K562 (cell line): ENCODE measurements around the gene NADK. TPM values are rescaled to one million over a fixed set of nuclear protein-coding genes. Genes with fewer than 3 reads are reported as not detected.

Source experiments
- ATAC-seq: fragments of 200-7000 bp; cut with Tn5 transposase; 3 replicates; pipeline ENCODE4 v1.9.1; 2020; ENCODE audit warnings: moderate library complexity
- BruUV-seq: library from RNA; stranded (reverse); fragments of 400-500 nt; replicated peaks from 2 replicates; lab custom pipeline; 2021; lab: Mats Ljungman, UMichigan
- CTCF ChIA-PET: fragments of 300-600 bp; formaldehyde crosslinking; extraction: SDS; loops from one replicate; lab custom pipeline; 2021; ENCODE audit warnings: low intra/inter-chr PET ratio; lab: Yijun Ruan, JAX
- POLR2A ChIA-PET: fragments of 300-600, 350-650 bp; sonication (Branson Sonifier 250); formaldehyde crosslinking; extraction: SDS; loops from one replicate; lab custom pipeline; 2021; ENCODE audit warnings: antibody characterized with exemption, inconsistent platforms; lab: Yijun Ruan, JAX
- DNase-seq, 4 experiments: peaks; one replicate each; pipeline versions ENCODE4 v3.0.0 to v3.0.0-alpha.2; 2011 to 2018; ENCODE audit warnings: low spot score in 3 of 4, mixed read lengths in 3 of 4; ENCODE audit errors: extremely low read depth in 1 of 4
- FAIRE-seq: peaks from 2 replicates; lab custom pipeline; 2011; peaks lifted over from hg19 to GRCh38; lab: Jason Lieb, UNC
- H2AFZ ChIP-seq: 2 replicates; pipeline ENCODE4 v1.6.0; 2011; ENCODE audit warnings: low read depth, low read length, control low read depth, inconsistent platforms
- H3K27ac ChIP-seq: fragments of 200-600 bp; 3 replicates; pipeline ENCODE4 v1.8.0; 2011; ENCODE audit warnings: low read depth, mild to moderate bottlenecking, control low read depth, inconsistent platforms, low read length, moderate library complexity, mixed read lengths; ENCODE audit errors: extremely low read depth
- H3K27me3 ChIP-seq, 2 experiments: fragments of 300-600 bp in 1 of 2; 2 replicates in 1 of 2; 3 replicates in 1 of 2; pipeline versions ENCODE4 v1.6.0 to v1.8.0; 2011; ENCODE audit warnings: inconsistent platforms in 2 of 2, low read length in 2 of 2, mild to moderate bottlenecking in 1 of 2, mixed read lengths in 1 of 2, moderate library complexity in 1 of 2; ENCODE audit not compliant: control insufficient read depth in 2 of 2, insufficient read depth in 2 of 2
- H3K36me3 ChIP-seq: fragments of 300-600 bp; 3 replicates; pipeline ENCODE4 v1.8.0; 2011; ENCODE audit warnings: mild to moderate bottlenecking, low read length, inconsistent platforms; ENCODE audit not compliant: control insufficient read depth, insufficient read depth
- H3K4me1 ChIP-seq, 2 experiments: fragments of 200-600 bp in 1 of 2; replicated peaks in 1 of 2; 2 replicates in 1 of 2; 3 replicates in 1 of 2; pipeline versions ENCODE4 v1.5.1 to v1.8.0; 2011; ENCODE audit warnings: inconsistent platforms in 2 of 2, low read length in 2 of 2, mild to moderate bottlenecking in 1 of 2, mixed read lengths in 1 of 2, moderate library complexity in 1 of 2; ENCODE audit not compliant: control insufficient read depth in 2 of 2, insufficient read depth in 2 of 2
- H3K4me2 ChIP-seq: 2 replicates; pipeline ENCODE4 v1.6.1; 2011; ENCODE audit warnings: low read length, control low read depth, inconsistent platforms, mixed read lengths; ENCODE audit not compliant: insufficient read depth
- H3K4me3 ChIP-seq: fragments of 200-600 bp; sonication (generic), shearing (Covaris generic); 2 replicates; pipeline ENCODE4 v1.5.1; 2016; ENCODE audit warnings: control low read depth, inconsistent platforms
- H3K79me2 ChIP-seq: fragments of 200-600 bp; 3 replicates; pipeline ENCODE4 v1.8.0; 2011; ENCODE audit warnings: low read length, inconsistent platforms; ENCODE audit not compliant: control insufficient read depth, insufficient read depth
- H3K9ac ChIP-seq, 2 experiments: 2 replicates each; pipeline versions ENCODE4 v1.6.0 to v1.6.1; 2011; ENCODE audit warnings: low read depth in 2 of 2, low read length in 2 of 2, control low read depth in 1 of 2, inconsistent platforms in 1 of 2, mild to moderate bottlenecking in 1 of 2, mixed read lengths in 1 of 2; ENCODE audit not compliant: insufficient read depth in 1 of 2
- H3K9me1 ChIP-seq: one replicate; pipeline ENCODE4 v1.6.0; 2011; ENCODE audit warnings: inconsistent platforms, mild to moderate bottlenecking, low read length, moderate library complexity; ENCODE audit not compliant: control insufficient read depth, insufficient read depth
- H3K9me3 ChIP-seq: replicated peaks from 2 replicates; pipeline ENCODE4 v1.5.1; 2011; ENCODE audit warnings: low read depth, low read length, inconsistent platforms; ENCODE audit not compliant: control insufficient read depth, insufficient read depth
- H4K20me1 ChIP-seq: replicated peaks from 2 replicates; pipeline ENCODE4 v1.6.1; 2011; ENCODE audit warnings: low read length, inconsistent platforms, mixed read lengths; ENCODE audit not compliant: control insufficient read depth, insufficient read depth
- CEBPG ChIP-seq, 3 experiments: fragments of 200-800 bp in 1 of 3; sonication (Bioruptor generic) in 1 of 3; sonication (generic) in 1 of 3; formaldehyde crosslinking in 1 of 3; IDR thresholded peaks in 2 of 3; conservative IDR thresholded peaks in 1 of 3; 2 replicates each; pipeline versions ENCODE4 v1.6.1 to v1.8.0; 2016 to 2022; ENCODE audit warnings: missing compliant biosample characterization in 2 of 3, missing genetic modification characterization in 2 of 3, mild to moderate bottlenecking in 1 of 3, missing genetic modification reagents in 1 of 3
- CTCF ChIP-seq, 3 experiments: IDR thresholded peaks in 2 of 3; conservative IDR thresholded peaks in 1 of 3; 2 replicates each; pipeline ENCODE4 v1.5.1; 2011 to 2012; ENCODE audit warnings: low read length in 3 of 3, mild to moderate bottlenecking in 3 of 3, control low read depth in 2 of 3, improper control_type of control experiment in 1 of 3, inconsistent platforms in 1 of 3, low read depth in 1 of 3, mixed read lengths in 1 of 3, moderate library complexity in 1 of 3; ENCODE audit not compliant: insufficient read depth in 2 of 3
- SMC3 ChIP-seq: conservative IDR thresholded peaks from 2 replicates; pipeline ENCODE4 v1.6.1; 2011; ENCODE audit warnings: low read depth, low read length, improper control_type of control experiment; ENCODE audit not compliant: insufficient read depth
- WGBS: fragments of 100-300 bp; shearing (Covaris generic); methylation state at CpG from one replicate; pipeline ENCODE4 v1.1.6; 2016; ENCODE audit warnings: low coverage, mixed read lengths; ENCODE audit not compliant: insufficient coverage; ENCODE audit errors: missing lambda C conversion rate; 5-methylcytosine and 5-hydroxymethylcytosine counted together
- in situ Hi-C: fragments of 300-500 bp; cut with MboI; formaldehyde crosslinking; loops from 4 replicates; pipeline ENCODE4 v1.15.0; 2018; ENCODE audit warnings: inconsistent platforms, mixed read lengths
- intact Hi-C: fragments of 100-400 bp; cut with micrococcal nuclease; formaldehyde crosslinking; loops from 2 replicates; pipeline ENCODE4 v1.14.2; 2022
- polyA plus RNA-seq, 8 experiments: library from polyadenylated mRNA; depleted of rRNA in 4 of 8; stranded (reverse) in 5 of 8; unstranded in 3 of 8; fragments of >200 nt; fragmentation: Nextera tagmentation in 2 of 8; fragmentation: Illumina TruSeq in 1 of 8; extraction: Ambion mirVana in 2 of 8; extraction: Trizol in 1 of 8; gene quantifications; 2 replicates each; pipeline versions ENCODE4 v1.2.1 to v1.2.3, GENCODE V29; 2011 to 2014; ENCODE audit warnings: inconsistent platforms in 1 of 8, missing spikeins in 1 of 8
- total RNA-seq, 7 experiments: library from RNA; depleted of rRNA in 6 of 7; stranded (reverse); fragments of >200 nt in 6 of 7; fragmentation: Illumina TruSeq in 2 of 7; extraction: Trizol in 2 of 7; gene quantifications; 2 replicates each; pipeline versions ENCODE4 v1.2.1 to v1.2.3, GENCODE V29; 2011 to 2021; ENCODE audit warnings: low replicate concordance in 1 of 7
- TF ChIP-seq, protein P1 (sequence below), 2 experiments: fragments of 450-650 bp; formaldehyde crosslinking in 1 of 2; IDR thresholded peaks; 2 replicates each; pipeline versions ENCODE4 v1.4.0 to v1.6.1; 2014 to 2020; ENCODE audit warnings: mild to moderate bottlenecking in 2 of 2, borderline replicate concordance in 1 of 2, low read depth in 1 of 2
- TF ChIP-seq, protein P2 (sequence below): IDR thresholded peaks from 2 replicates; pipeline ENCODE4 v1.6.1; 2011; ENCODE audit warnings: borderline replicate concordance, low read depth, mild to moderate bottlenecking, moderate library complexity, low read length; ENCODE audit not compliant: insufficient read depth, poor library complexity, severe bottlenecking

The NADK gene
- total and polyA plus RNA-seq, 9 of the 15 experiments (the other 6 are each of a cell fraction or from before 2014, with no cell fraction given), result 1.5 to 135 (median 75.1) TPM

DNA sequence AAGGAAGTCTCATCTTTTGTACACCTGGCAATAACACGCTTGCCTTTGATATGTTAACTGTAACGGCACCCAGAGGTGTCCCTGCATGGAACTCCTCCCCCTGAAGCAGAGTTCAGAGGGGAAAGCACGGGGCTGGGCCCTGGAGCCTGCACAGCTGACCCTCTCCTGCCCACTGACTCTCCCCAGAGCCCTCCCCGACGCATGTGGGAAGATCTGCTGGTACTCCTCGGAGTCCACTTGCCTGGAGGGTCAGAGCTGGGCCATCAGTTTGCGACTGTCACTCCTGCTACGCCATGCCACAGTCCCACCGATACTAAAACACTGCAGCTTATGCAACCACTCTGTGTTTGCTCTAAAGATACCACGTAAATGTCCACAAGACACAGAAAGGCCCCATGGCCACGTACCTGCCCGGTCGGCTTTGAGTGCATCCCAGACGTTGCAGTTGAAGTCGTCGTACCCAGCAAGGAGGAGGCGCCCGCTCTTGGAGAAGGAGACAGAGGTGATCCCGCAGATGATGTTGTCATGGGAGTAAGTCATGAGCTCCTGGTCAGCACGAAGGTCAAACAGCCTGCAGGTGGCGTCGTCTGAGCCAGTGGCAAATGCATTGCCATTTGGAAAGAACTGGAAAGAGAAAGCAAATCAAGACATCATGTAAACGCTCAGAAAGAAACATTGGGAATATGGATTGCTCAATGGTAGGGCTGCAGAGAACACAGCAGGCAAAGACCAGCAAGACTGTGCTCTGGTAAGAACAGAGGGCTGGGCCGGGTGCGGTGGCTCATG, 10.6 kb upstream of the NADK start:
- intact Hi-C loops (no loop called here), in situ Hi-C loops (loop anchor here (5.0 kb wide), 1 partner anchor 118 kb away; no protein-coding TSS in a partner anchor)
- peaks cover 0 to 3% of the 10 kb centered on the region in 2 experiments; a peak in 1 of 5 replicates for H3K4me1 ChIP-seq
- DNase-seq (peak; percentile 35 to 57 (median 44)), ATAC-seq (peak; percentile 65; the same call in 2 of the 3 replicates), FAIRE-seq (no peak)
- no peaks in the 10 kb centered on the region for H3K9me1 ChIP-seq
- 86% methylated on average over 25 of the region's 25 CpGs for WGBS
- no peak overlapping the region for H3K9ac ChIP-seq
- H3K27me3 ChIP-seq, result no peaks in the 10 kb centered on the region; a peak in 1 of 5 replicates
- no peak overlapping the region for H3K4me3 ChIP-seq
- no peak overlapping the region for H3K27ac ChIP-seq
- H3K36me3 ChIP-seq, result peaks cover 91% of the 10 kb centered on the region
- no TSS peak for BruUV-seq
- no peak overlapping the region for H3K4me2 ChIP-seq
- POLR2A ChIA-PET, result interaction anchor here (1.8 to 2.0 kb wide), 2 partner anchors 9 to 120 kb away, joined by 9 to 12 read pairs; no protein-coding TSS in a partner anchor
- no peaks in the 10 kb centered on the region for H4K20me1 ChIP-seq
- CTCF ChIA-PET, result interaction anchor here (0.5 to 1.6 kb wide), 2 partner anchors 112 to 118 kb away, joined by 3 to 6 read pairs; no protein-coding TSS in a partner anchor
- no peaks in the 10 kb centered on the region for H3K79me2 ChIP-seq
- no peaks in the 10 kb centered on the region for H3K9me3 ChIP-seq
- H2AFZ ChIP-seq, result no peak overlapping the region
- TF ChIP-seq CEBPG (CRISPR knock-in tag; IDR thresholded peaks at IDR 0.05) (0 out of 2 replicates have a peak, but pooled peaks have one; percentile 6), CEBPG (tag; conservative IDR thresholded peaks at IDR 0.05 in 1 of 2, IDR thresholded peaks at IDR 0.05 in 1 of 2) (no peak), SMC3 (peak; percentile 37; the same call in 1 of the 2 replicates), CTCF (IDR thresholded peaks at IDR 0.05 in 2 of 3, conservative IDR thresholded peaks at IDR 0.05 in 1 of 3; ENCODE audit: insufficient read depth in 2 of 3, low read depth in 1 of 3, low read length in 3 of 3) (peak; percentile 55 to 73 (median 60))
- TF ChIP-seq, protein P1, sequence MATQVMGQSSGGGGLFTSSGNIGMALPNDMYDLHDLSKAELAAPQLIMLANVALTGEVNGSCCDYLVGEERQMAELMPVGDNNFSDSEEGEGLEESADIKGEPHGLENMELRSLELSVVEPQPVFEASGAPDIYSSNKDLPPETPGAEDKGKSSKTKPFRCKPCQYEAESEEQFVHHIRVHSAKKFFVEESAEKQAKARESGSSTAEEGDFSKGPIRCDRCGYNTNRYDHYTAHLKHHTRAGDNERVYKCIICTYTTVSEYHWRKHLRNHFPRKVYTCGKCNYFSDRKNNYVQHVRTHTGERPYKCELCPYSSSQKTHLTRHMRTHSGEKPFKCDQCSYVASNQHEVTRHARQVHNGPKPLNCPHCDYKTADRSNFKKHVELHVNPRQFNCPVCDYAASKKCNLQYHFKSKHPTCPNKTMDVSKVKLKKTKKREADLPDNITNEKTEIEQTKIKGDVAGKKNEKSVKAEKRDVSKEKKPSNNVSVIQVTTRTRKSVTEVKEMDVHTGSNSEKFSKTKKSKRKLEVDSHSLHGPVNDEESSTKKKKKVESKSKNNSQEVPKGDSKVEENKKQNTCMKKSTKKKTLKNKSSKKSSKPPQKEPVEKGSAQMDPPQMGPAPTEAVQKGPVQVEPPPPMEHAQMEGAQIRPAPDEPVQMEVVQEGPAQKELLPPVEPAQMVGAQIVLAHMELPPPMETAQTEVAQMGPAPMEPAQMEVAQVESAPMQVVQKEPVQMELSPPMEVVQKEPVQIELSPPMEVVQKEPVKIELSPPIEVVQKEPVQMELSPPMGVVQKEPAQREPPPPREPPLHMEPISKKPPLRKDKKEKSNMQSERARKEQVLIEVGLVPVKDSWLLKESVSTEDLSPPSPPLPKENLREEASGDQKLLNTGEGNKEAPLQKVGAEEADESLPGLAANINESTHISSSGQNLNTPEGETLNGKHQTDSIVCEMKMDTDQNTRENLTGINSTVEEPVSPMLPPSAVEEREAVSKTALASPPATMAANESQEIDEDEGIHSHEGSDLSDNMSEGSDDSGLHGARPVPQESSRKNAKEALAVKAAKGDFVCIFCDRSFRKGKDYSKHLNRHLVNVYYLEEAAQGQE (IDR thresholded peaks at IDR 0.05; ENCODE audit: borderline replicate concordance), result peak; percentile 40; the same call in 1 of the 2 replicates
- TF ChIP-seq, protein P1 (CRISPR knock-in tag; IDR thresholded peaks at IDR 0.05; ENCODE audit: low read depth), result no peak
- TF ChIP-seq, protein P2, sequence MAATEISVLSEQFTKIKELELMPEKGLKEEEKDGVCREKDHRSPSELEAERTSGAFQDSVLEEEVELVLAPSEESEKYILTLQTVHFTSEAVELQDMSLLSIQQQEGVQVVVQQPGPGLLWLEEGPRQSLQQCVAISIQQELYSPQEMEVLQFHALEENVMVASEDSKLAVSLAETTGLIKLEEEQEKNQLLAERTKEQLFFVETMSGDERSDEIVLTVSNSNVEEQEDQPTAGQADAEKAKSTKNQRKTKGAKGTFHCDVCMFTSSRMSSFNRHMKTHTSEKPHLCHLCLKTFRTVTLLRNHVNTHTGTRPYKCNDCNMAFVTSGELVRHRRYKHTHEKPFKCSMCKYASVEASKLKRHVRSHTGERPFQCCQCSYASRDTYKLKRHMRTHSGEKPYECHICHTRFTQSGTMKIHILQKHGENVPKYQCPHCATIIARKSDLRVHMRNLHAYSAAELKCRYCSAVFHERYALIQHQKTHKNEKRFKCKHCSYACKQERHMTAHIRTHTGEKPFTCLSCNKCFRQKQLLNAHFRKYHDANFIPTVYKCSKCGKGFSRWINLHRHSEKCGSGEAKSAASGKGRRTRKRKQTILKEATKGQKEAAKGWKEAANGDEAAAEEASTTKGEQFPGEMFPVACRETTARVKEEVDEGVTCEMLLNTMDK, result peak; percentile 39
